Mesenchymal stem cell (in vitro differentiated cells and primary cell): ENCODE data around the gene CD160.

Experiments used
- DNase-seq: peaks from one replicate; pipeline ENCODE4 v3.0.0-alpha.2; 2013
- H2AFZ ChIP-seq: one replicate; pipeline ENCODE4 v1.6.1; 2013; ENCODE audit warnings: low read depth, mild to moderate bottlenecking, control low read depth, inconsistent platforms, low read length, moderate library complexity
- H2AK5ac ChIP-seq: 2 replicates; pipeline ENCODE4 v1.6.1; 2013; ENCODE audit warnings: low read length, moderate library complexity, mild to moderate bottlenecking, inconsistent platforms; ENCODE audit not compliant: severe bottlenecking
- H2BK120ac ChIP-seq: one replicate; pipeline ENCODE4 v1.6.1; 2013; ENCODE audit warnings: low read depth, mild to moderate bottlenecking, inconsistent platforms, low read length, moderate library complexity
- H2BK12ac ChIP-seq, 2 experiments: one replicate each; pipeline ENCODE4 v1.6.1; 2013; ENCODE audit warnings: inconsistent platforms in 2 of 2, low read length in 2 of 2, mild to moderate bottlenecking in 2 of 2, moderate library complexity in 2 of 2, control low read depth in 1 of 2
- H2BK15ac ChIP-seq: one replicate; pipeline ENCODE4 v1.6.1; 2013; ENCODE audit warnings: mild to moderate bottlenecking, low read depth, inconsistent platforms; ENCODE audit not compliant: poor library complexity, severe bottlenecking
- H2BK5ac ChIP-seq: 2 replicates; pipeline ENCODE4 v1.6.1; 2013; ENCODE audit warnings: low read depth, mild to moderate bottlenecking, low read length, control low read depth, inconsistent platforms; ENCODE audit not compliant: poor library complexity, severe bottlenecking
- H3K14ac ChIP-seq, 2 experiments: one replicate each; pipeline ENCODE4 v1.6.1; 2013; ENCODE audit warnings: inconsistent platforms in 2 of 2, low read length in 2 of 2, control low read depth in 1 of 2, mild to moderate bottlenecking in 1 of 2, moderate library complexity in 1 of 2
- H3K18ac ChIP-seq, 2 experiments: one replicate each; pipeline ENCODE4 v1.6.1; 2013; ENCODE audit warnings: inconsistent platforms in 2 of 2, low read length in 2 of 2, control low read depth in 1 of 2, low read depth in 1 of 2, mild to moderate bottlenecking in 1 of 2
- H3K23ac ChIP-seq, 2 experiments: one replicate each; pipeline ENCODE4 v1.6.1; 2013; ENCODE audit warnings: inconsistent platforms in 2 of 2, low read length in 2 of 2, mild to moderate bottlenecking in 2 of 2, moderate library complexity in 2 of 2, control low read depth in 1 of 2
- H3K27ac ChIP-seq: 2 replicates; pipeline ENCODE4 v1.5.1; 2013; ENCODE audit warnings: mild to moderate bottlenecking, moderate library complexity, low read length, control low read depth, inconsistent platforms; ENCODE audit not compliant: poor library complexity, severe bottlenecking
- H3K27me3 ChIP-seq, 2 experiments: 2 replicates each; pipeline versions ENCODE4 v1.6.1 to v1.7.0; 2013; ENCODE audit warnings: low read length in 2 of 2, mild to moderate bottlenecking in 2 of 2, moderate library complexity in 2 of 2, control low read depth in 1 of 2, inconsistent platforms in 1 of 2; ENCODE audit not compliant: control insufficient read depth in 1 of 2, insufficient read depth in 1 of 2
- H3K36me3 ChIP-seq, 2 experiments: 2 replicates each; pipeline versions ENCODE4 v1.6.1 to v1.7.0; 2013; ENCODE audit warnings: low read length in 2 of 2, control low read depth in 1 of 2, inconsistent platforms in 1 of 2, low read depth in 1 of 2, mild to moderate bottlenecking in 1 of 2; ENCODE audit not compliant: insufficient read depth in 2 of 2, control insufficient read depth in 1 of 2
- H3K4ac ChIP-seq, 2 experiments: one replicate each; pipeline ENCODE4 v1.6.1; 2013; ENCODE audit warnings: inconsistent platforms in 2 of 2, low read length in 2 of 2, mild to moderate bottlenecking in 2 of 2, moderate library complexity in 2 of 2, control low read depth in 1 of 2, low read depth in 1 of 2
- H3K4me1 ChIP-seq: 2 replicates; pipeline ENCODE4 v1.6.1; 2013; ENCODE audit warnings: low read depth, low read length, control low read depth; ENCODE audit not compliant: control insufficient read depth, insufficient read depth
- H3K4me2 ChIP-seq: 2 replicates; pipeline ENCODE4 v1.6.1; 2013; ENCODE audit warnings: low read length, mild to moderate bottlenecking, inconsistent platforms; ENCODE audit not compliant: poor library complexity, severe bottlenecking
- H3K4me3 ChIP-seq, 2 experiments: 2 replicates each; pipeline versions ENCODE4 v1.5.1 to v1.7.0; 2013; ENCODE audit warnings: low read length in 2 of 2, mild to moderate bottlenecking in 2 of 2, control low read depth in 1 of 2, low read depth in 1 of 2; ENCODE audit not compliant: insufficient read depth in 1 of 2
- H3K79me1 ChIP-seq: replicated peaks from 2 replicates; pipeline ENCODE4 v1.6.1; 2013; ENCODE audit warnings: mild to moderate bottlenecking, control low read depth, low read length, inconsistent platforms; ENCODE audit not compliant: poor library complexity, severe bottlenecking
- H3K9ac ChIP-seq: 2 replicates; pipeline ENCODE4 v1.7.0; 2013; ENCODE audit warnings: mild to moderate bottlenecking, low read length, moderate library complexity
- H3K9me3 ChIP-seq: 2 replicates; pipeline ENCODE4 v1.7.0; 2013; ENCODE audit warnings: mild to moderate bottlenecking, low read length; ENCODE audit not compliant: control insufficient read depth
- H4K8ac ChIP-seq: one replicate; pipeline ENCODE4 v1.6.1; 2013; ENCODE audit warnings: inconsistent platforms, mild to moderate bottlenecking, low read length, moderate library complexity
- H4K91ac ChIP-seq: one replicate; pipeline ENCODE4 v1.6.1; 2013; ENCODE audit warnings: mild to moderate bottlenecking, low read length, inconsistent platforms
- WGBS: methylation state at CpG from one replicate; pipeline ENCODE4 v1.1.7; 2013; ENCODE audit warnings: mixed read lengths; 5-methylcytosine and 5-hydroxymethylcytosine counted together

CD160 gene

DNA sequence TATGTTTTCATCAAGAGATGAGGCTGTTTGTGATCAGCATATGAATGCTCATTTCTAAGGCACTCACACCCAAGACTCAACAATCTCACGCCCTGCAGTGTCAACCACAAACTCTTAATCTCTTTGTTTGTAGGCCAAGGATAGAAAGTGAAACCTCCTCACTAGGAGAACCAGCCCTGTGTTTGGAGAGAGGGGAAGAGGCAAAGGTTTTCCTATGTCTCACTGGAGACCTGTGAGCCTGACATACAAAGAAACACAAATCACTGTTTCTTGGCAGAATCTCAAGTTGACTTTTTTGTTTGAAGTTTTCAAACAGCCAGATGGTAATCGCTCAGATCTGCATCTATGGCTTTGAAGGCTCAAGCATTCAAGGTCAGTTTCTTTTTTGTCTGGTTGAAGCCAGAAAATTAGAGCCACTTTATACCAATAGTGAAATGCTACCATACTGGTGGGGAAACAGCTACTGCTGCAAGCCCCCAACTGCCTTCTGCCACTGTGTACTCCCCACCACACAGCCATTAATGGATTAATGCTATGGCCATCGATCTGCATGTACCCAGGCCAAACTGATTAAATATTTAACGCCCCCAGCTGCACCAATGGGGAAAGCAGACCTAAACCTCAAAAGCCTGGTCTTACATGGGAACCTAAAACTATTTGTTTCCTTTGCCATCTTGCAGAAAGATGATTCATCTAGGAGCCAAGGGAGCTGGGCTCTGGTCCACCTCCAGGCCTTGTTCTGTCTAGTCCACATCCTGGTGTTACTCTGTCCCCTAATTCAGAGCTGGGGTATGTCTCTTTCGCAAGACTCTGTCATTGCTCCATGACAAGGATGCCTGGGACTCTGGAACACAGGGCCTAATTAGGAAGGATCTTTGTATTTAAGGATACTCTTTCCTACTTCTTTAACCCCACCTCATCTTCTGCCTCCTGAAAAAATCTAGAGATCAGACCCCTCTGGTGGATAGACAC is 28.4 kb upstream of the CD160 start:
- Histone ChIP-seq H2BK15ac (no peak overlapping the region), H2AFZ (no peak overlapping the region), H3K4ac (no peak overlapping the region), H3K4me1 (peaks cover 8% of the 10 kb centered on the region), H2AK5ac (peak overlapping the region; percentile 65), H4K91ac (no peak overlapping the region), H2BK5ac (no peak overlapping the region), H3K14ac (no peak overlapping the region), H2BK120ac (no peak overlapping the region), H4K8ac (no peak overlapping the region), H3K4me3 (peak overlapping the region in 1 of 2 experiments; percentile 38), H3K27ac (peak overlapping the region; percentile 22), H3K36me3 (no peaks in the 10 kb centered on the region), H2BK12ac (no peak overlapping the region), H3K9me3 (no peaks in the 10 kb centered on the region), H3K79me1 (no peaks in the 10 kb centered on the region), H3K27me3 (no peaks in the 10 kb centered on the region), H3K18ac (no peak overlapping the region), H3K9ac (no peak overlapping the region), H3K4me2 (no peak overlapping the region), H3K23ac (no peak overlapping the region)
- 92% methylated on average over 4 of the region's 5 CpGs for WGBS
- DNase-seq: peak; percentile 64

DNA sequence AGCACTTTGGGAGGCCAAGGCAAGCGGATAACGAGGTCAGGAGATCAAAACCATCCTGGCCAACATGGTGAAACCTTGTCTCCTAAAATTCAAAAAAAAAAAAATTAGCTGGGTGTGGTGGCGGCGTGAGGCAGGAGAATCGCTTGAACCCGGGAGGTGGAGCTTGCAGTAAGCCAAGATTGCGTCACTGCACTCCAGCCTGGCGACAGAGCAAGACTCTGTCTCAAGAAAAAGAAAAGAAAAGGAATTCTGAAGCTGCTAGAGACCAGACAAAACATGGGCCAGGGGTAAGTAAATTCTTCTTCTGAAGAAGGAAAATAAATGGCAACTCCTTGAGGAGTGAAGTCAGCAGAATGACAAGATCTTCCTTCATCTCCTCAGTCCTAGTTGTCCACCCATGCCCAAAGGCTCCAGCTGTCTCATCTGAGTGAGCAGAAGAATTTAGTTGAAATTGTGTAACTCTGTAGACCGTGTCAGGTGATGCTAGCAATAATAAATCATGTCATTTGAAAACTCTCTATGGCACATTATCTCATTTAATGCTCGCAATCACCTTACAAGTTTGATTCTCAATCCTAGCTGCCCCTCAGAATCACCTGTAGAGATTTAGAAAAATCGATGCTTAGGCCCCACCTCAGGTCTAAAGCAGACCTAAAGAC is 26.4 kb upstream of the CD160 start:
- 94% methylated on average over 11 of the region's 11 CpGs for WGBS
- no peak overlapping the region for H4K91ac ChIP-seq

DNA sequence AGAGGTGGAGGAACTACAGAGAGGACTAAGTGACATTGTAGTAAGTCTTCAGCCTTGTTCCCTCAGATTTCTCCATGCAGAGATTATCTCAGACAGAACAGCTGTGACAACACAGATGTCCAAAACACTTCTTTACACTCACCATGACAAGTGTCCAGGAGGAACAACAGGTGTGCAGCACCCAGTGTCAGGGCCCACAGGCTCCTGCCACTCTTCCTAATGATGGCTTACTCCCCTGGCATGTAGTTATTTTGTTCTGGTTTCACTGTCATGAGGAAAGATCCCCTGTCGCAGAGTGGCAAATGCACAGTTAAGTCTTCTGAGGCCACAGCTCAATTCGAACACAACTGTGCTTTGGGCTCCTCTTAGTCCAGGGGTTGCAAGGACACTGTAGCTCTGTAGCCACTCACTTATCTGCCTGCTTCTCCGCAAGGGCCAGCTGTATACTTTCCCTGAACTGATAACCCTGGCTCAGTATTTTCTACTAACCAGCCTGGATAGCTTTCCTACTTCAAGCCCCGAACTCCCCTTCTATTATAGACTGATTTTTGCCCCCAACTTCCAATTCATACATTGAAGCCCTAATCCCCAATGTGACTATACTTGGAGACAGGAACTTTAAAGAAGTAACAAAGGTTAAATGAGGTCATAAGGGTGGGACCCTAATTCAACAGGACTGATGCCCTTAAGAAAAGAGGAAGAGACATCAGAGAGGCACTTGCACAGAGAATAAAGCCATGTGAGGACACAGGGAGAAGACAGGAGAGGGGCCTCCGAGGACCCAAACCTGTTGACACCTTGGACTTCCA is 23.3 kb upstream of the CD160 start:
- WGBS: 80% methylated on average over 5 of the region's 5 CpGs
- H3K4me3 ChIP-seq: no peak overlapping the region
- no peaks in the 10 kb centered on the region for H3K36me3 ChIP-seq
- peaks cover 0 to 12% of the 10 kb centered on the region in 2 experiments for H3K27me3 ChIP-seq
- H3K4me1 ChIP-seq: peaks cover 2% of the 10 kb centered on the region
- H3K23ac ChIP-seq: no peak overlapping the region
- no peak overlapping the region for H2BK15ac ChIP-seq
- DNase-seq: no peak
- H4K8ac ChIP-seq: no peak overlapping the region
- no peak overlapping the region for H3K18ac ChIP-seq
- H3K14ac ChIP-seq: no peak overlapping the region
- no peak overlapping the region for H4K91ac ChIP-seq
- H3K79me1 ChIP-seq: peaks cover 4% of the 10 kb centered on the region
- no peak overlapping the region for H3K27ac ChIP-seq
- no peak overlapping the region for H3K9ac ChIP-seq
- H3K9me3 ChIP-seq: no peaks in the 10 kb centered on the region
- no peak overlapping the region for H2AK5ac ChIP-seq
- H3K4ac ChIP-seq: no peak overlapping the region
- H3K4me2 ChIP-seq: no peak overlapping the region
- H2BK120ac ChIP-seq: no peak overlapping the region
- no peak overlapping the region for H2BK5ac ChIP-seq
- H2AFZ ChIP-seq: no peak overlapping the region
- no peak overlapping the region for H2BK12ac ChIP-seq

More for the DNA sequence above, 26.4 kb upstream of the CD160 start:
- no peak for DNase-seq
- no peak overlapping the region for H2BK120ac ChIP-seq
- no peak overlapping the region for H3K27ac ChIP-seq
- no peak overlapping the region for H3K4me3 ChIP-seq
- no peak overlapping the region for H3K18ac ChIP-seq
- no peaks in the 10 kb centered on the region for H3K36me3 ChIP-seq
- H2BK15ac ChIP-seq: no peak overlapping the region
- no peak overlapping the region for H3K14ac ChIP-seq
- no peaks in the 10 kb centered on the region for H3K79me1 ChIP-seq
- H2AK5ac ChIP-seq: no peak overlapping the region
- H3K9ac ChIP-seq: no peak overlapping the region
- no peak overlapping the region for H3K23ac ChIP-seq
- H3K4ac ChIP-seq: no peak overlapping the region
- H4K8ac ChIP-seq: no peak overlapping the region
- no peak overlapping the region for H2AFZ ChIP-seq
- H2BK12ac ChIP-seq: no peak overlapping the region
- H2BK5ac ChIP-seq: no peak overlapping the region
- no peaks in the 10 kb centered on the region for H3K27me3 ChIP-seq
- peaks cover 8% of the 10 kb centered on the region for H3K4me1 ChIP-seq
- no peaks in the 10 kb centered on the region for H3K9me3 ChIP-seq
- no peak overlapping the region for H3K4me2 ChIP-seq

DNA sequence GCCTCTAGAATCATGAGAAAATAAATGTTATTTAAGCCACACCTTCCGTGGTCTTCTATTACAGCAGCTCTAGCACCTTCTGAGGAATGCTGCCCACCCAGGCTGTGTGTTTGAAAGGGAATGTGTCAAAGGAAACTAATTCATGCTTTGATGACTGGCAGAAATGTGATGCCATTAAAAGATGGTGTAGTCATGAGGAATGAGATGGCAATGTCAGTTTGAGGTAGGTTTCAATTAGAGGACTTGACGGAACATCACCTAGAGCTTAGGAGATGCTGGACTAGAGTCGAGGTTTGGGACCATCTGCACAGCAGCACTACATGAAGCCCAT is 22.7 kb upstream of the CD160 start:
- WGBS: 98% methylated on average over 3 of the region's 3 CpGs

More for the DNA sequence above, 22.7 kb upstream of the CD160 start:
- H2BK15ac ChIP-seq: no peak overlapping the region
- H3K4me3 ChIP-seq: no peak overlapping the region
- no peak overlapping the region for H3K14ac ChIP-seq
- no peaks in the 10 kb centered on the region for H3K9me3 ChIP-seq
- no peak overlapping the region for H2AFZ ChIP-seq
- no peaks in the 10 kb centered on the region for H3K36me3 ChIP-seq
- peaks cover 4% of the 10 kb centered on the region for H3K79me1 ChIP-seq
- H4K8ac ChIP-seq: no peak overlapping the region
- H3K4me2 ChIP-seq: no peak overlapping the region
- H2BK5ac ChIP-seq: no peak overlapping the region
- H3K18ac ChIP-seq: no peak overlapping the region
- H2BK120ac ChIP-seq: no peak overlapping the region
- H3K27ac ChIP-seq: no peak overlapping the region
- H2AK5ac ChIP-seq: no peak overlapping the region
- no peak overlapping the region for H3K4ac ChIP-seq
- DNase-seq: no peak
- peaks cover 0 to 12% of the 10 kb centered on the region in 2 experiments for H3K27me3 ChIP-seq
- H3K9ac ChIP-seq: no peak overlapping the region
- H3K4me1 ChIP-seq: peaks cover 2% of the 10 kb centered on the region
- H3K23ac ChIP-seq: no peak overlapping the region
- no peak overlapping the region for H2BK12ac ChIP-seq
- H4K91ac ChIP-seq: no peak overlapping the region
